Measurements from ENCODE around the gene ZDHHC11B. TPM values are rescaled to one million over a fixed set of nuclear protein-coding genes. Genes with fewer than 3 reads are reported as not detected.

The ZDHHC11B gene
- total and polyA plus RNA-seq, 2 donors (not counting 1 experiment from before 2014, with no cell fraction given), result under 0.01 TPM; not detected in 1

DNA sequence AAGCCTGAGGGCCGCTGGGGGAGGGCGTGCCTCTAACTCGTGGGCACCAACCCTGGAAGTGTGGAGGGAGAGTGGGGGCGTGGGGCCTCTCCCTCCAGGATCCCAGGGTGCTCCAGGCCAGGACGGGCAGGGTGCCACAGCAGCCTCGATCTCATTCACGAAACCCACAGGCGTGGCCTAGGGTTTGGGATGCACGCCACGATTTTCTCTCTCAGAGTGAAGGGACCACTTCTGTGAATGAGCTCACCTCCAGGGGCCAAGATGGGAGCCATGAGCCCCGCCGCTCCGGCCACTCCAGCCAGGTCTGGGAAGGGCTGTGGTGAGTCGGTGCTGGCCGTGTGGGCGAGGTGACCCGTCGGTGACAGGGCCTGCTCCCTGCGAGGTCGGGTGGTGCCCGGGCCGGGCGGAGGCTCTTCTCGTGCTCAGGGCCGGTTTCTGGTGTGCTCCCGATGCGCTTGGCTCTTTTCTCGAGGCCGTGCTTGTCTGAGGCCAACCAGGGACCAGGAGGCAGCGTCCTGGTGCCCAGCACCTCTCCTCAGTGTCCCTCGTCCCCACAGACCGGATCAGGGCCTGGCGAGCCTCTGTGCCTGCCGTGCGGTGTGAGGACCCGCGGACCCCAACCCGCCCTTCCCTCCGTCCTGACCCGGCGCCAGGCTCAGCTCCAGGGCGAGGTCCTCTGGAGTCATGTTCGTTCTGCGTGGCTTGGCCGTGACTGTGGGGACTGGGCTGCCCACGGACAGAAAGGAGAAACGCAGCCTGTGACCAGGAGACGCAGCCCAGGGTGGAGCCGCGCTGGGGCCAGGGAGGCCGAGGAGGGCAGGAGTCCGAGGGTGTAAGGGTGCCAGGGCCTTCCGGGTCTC lies 122.4 kb downstream of the ZDHHC11B start:
- H3K79me2 ChIP-seq (ENCODE audit: control insufficient read depth, insufficient read depth, low read length), result no peaks in the 10 kb centered on the region
- H3K4me3 ChIP-seq (replicated peaks in 1 of 4; ENCODE audit: control extremely low read depth in 1 of 4, insufficient read depth in 1 of 4, low read depth in 3 of 4, low read length in 4 of 4), result no peak overlapping the region
- H2AFZ ChIP-seq (ENCODE audit: low read length), result no peak overlapping the region
- no peak for DNase-seq (ENCODE audit: low read depth in 2 of 2)
- no peaks in the 10 kb centered on the region for H3K4me1 ChIP-seq (ENCODE audit: control insufficient read depth, extremely low read depth, insufficient read depth, low read length)
- H3K27me3 ChIP-seq (ENCODE audit: control insufficient read depth, insufficient read depth, low read length), result no peaks in the 10 kb centered on the region
- no peak overlapping the region for H3K4me2 ChIP-seq (ENCODE audit: extremely low read depth, insufficient read depth, low read length)
- H3K27ac ChIP-seq (ENCODE audit: insufficient read depth, low read length), result no peak overlapping the region
- no peak overlapping the region for H3K9ac ChIP-seq (ENCODE audit: insufficient read depth, low read length)
- peaks cover 2% of the 10 kb centered on the region for H3K36me3 ChIP-seq (ENCODE audit: control insufficient read depth, insufficient read depth, low read length)
- H4K20me1 ChIP-seq (ENCODE audit: control insufficient read depth, extremely low read depth, insufficient read depth, low read length), result no peaks in the 10 kb centered on the region
- no peaks in the 10 kb centered on the region for H3K9me3 ChIP-seq (ENCODE audit: control insufficient read depth, insufficient read depth, low read depth, low read length)
- TF ChIP-seq EZH2 (IDR thresholded peaks at IDR 0.05; ENCODE audit: low read length, missing control alignments), result no peak
- TF ChIP-seq CTCF (conservative IDR thresholded peaks at IDR 0.05 in 1 of 2, IDR thresholded peaks at IDR 0.05 in 1 of 2; ENCODE audit: low read depth in 1 of 2, low read length in 2 of 2), result no peak

GRCh38 chr5:660491-661030 lies 124.0 kb downstream of the ZDHHC11B start:
- Histone ChIP-seq H2AFZ (ENCODE audit: low read length) (no peak overlapping the region), H4K20me1 (ENCODE audit: control insufficient read depth, extremely low read depth, insufficient read depth, low read length) (no peaks in the 10 kb centered on the region), H3K9me3 (ENCODE audit: control insufficient read depth, insufficient read depth, low read depth, low read length) (no peaks in the 10 kb centered on the region), H3K79me2 (ENCODE audit: control insufficient read depth, insufficient read depth, low read length) (no peaks in the 10 kb centered on the region), H3K4me2 (ENCODE audit: extremely low read depth, insufficient read depth, low read length) (no peak overlapping the region), H3K9ac (ENCODE audit: insufficient read depth, low read length) (no peak overlapping the region), H3K27me3 (ENCODE audit: control insufficient read depth, insufficient read depth, low read length) (no peaks in the 10 kb centered on the region), H3K27ac (ENCODE audit: insufficient read depth, low read length) (no peak overlapping the region), H3K4me3 (replicated peaks in 1 of 4; ENCODE audit: control extremely low read depth in 1 of 4, insufficient read depth in 1 of 4, low read depth in 3 of 4, low read length in 4 of 4) (no peak overlapping the region), H3K36me3 (ENCODE audit: control insufficient read depth, insufficient read depth, low read length) (no peaks in the 10 kb centered on the region), H3K4me1 (ENCODE audit: control insufficient read depth, extremely low read depth, insufficient read depth, low read length) (no peaks in the 10 kb centered on the region)
- no peak for TF ChIP-seq CTCF (conservative IDR thresholded peaks at IDR 0.05 in 1 of 2, IDR thresholded peaks at IDR 0.05 in 1 of 2; ENCODE audit: low read depth in 1 of 2, low read length in 2 of 2)
- no peak for TF ChIP-seq EZH2 (IDR thresholded peaks at IDR 0.05; ENCODE audit: low read length, missing control alignments)
- no peak for DNase-seq (ENCODE audit: low read depth in 2 of 2)

Other genes starting within 250 kb of the ZDHHC11B start
- gene CEP72, start 172.4 kb downstream of the ZDHHC11B start, total RNA-seq, result 1.5 and 2.5 TPM in 2 replicates
- gene CEP72, start 172.4 kb downstream of the ZDHHC11B start, polyA plus RNA-seq, result 0.92 and 2.4 TPM in 2 replicates
- gene TPPP, start 91.4 kb downstream of the ZDHHC11B start, total RNA-seq, result 0.17 and 0.26 TPM in 2 replicates
- gene TPPP, start 91.4 kb downstream of the ZDHHC11B start, polyA plus RNA-seq, result 0.06 and 0.11 TPM in 2 replicates
- gene ZDHHC11, start 66.3 kb upstream of the ZDHHC11B start, total RNA-seq, result 2.5 and 2.6 TPM in 2 replicates
- 0.23 and 0.25 TPM in 2 replicates for gene ZDHHC11, start 66.3 kb upstream of the ZDHHC11B start, polyA plus RNA-seq
- 31.6 and 35.3 TPM in 2 replicates for gene BRD9, start 108.1 kb upstream of the ZDHHC11B start, total RNA-seq
- 13.0 and 15.6 TPM in 2 replicates for gene BRD9, start 108.1 kb upstream of the ZDHHC11B start, polyA plus RNA-seq
- 2.1 and 7.4 TPM in 2 replicates for gene TRIP13, start 108.2 kb upstream of the ZDHHC11B start, total RNA-seq
- 11.7 and 36.4 TPM in 2 replicates for gene TRIP13, start 108.2 kb upstream of the ZDHHC11B start, polyA plus RNA-seq
- gene NKD2, start 224.1 kb upstream of the ZDHHC11B start, total RNA-seq, result under 0.01 and 0.26 TPM in 2 replicates
- 0.29 TPM in 1 of 2 replicates, not detected in the other for gene NKD2, start 224.1 kb upstream of the ZDHHC11B start, polyA plus RNA-seq